ENCODE results near the gene RGS6.

The RGS6 gene

DNA sequence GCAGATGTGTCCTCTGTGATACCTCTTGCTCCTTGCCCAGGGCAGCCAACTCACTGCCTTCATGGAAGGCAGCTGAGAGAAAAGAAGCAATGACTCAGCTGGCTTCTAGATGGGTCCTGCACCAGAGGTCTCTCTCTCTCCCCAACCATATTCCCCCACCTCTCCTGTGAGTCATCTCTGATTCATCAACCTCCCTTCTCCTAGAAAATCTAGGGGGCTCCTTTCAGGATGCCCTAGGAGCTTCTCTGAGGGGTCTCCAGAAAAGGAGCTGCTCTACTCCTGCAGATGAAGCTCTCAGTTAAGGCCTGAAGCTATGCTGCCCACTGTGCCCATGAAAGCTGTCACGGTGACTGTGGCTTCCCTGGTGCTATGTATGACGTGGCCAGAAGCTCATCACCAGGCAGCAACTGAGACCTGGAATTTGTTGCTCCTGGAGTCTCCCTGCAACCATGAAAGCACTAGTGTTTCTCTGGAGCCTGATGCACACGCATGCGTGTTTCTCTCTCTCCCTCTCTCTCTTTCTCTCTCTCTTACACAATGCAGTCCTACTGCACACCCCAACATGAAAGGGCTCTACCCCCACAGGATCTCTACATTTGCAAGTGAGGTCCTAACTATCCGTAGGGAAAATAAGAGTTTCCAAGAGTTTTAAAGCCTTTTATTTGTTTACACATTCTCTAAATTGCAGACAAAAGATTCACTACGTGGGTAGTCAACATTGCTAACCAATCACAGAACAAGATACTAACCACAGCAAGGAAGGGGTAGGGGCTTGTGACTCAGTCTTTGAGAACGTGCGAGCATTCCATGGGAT, 676.4 kb downstream of the RGS6 start:
- TF ChIP-seq GATA2 (IDR thresholded peaks at IDR 0.05; ENCODE audit: low read depth, low read length): no peak
- TF ChIP-seq GATA3 (IDR thresholded peaks at IDR 0.05; ENCODE audit: low read depth, low read length): no peak

DNA sequence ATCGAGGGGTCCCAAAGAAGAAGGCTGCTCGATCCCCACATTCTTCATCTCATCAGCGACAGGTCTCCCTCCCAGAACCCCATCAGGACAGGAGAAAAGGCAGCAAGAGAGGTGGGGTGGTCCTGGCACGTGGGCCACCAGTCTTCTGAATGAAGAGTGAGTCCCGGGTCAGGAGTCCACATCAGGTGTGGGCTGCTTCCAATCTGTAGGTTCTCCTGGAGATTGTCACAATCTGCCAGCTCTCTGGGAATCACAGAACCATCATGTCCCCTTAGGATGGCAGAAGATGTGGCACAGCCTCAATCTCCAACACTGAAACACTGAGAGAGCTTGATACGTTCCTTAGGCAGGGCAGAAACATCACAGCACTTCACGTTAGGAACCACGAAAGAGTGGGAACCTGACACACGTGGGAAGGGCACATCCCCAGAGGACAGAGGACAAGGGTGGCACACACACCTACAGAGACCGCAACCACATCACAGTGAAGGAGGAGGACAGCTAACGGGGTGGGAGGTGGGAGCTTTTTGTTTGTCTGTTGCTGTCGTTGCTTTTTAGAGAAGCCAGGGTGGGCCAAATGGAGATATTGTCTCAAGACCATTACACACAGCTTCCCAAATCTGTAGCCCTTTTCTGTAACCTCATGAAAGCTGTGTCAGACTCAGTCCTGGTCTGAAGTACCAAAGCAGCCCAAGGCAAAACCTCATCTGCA, 677.1 kb downstream of the RGS6 start:
- TF ChIP-seq GATA2 (IDR thresholded peaks at IDR 0.05; ENCODE audit: low read depth, low read length) (no peak), GATA3 (IDR thresholded peaks at IDR 0.05; ENCODE audit: low read depth, low read length) (no peak)

DNA sequence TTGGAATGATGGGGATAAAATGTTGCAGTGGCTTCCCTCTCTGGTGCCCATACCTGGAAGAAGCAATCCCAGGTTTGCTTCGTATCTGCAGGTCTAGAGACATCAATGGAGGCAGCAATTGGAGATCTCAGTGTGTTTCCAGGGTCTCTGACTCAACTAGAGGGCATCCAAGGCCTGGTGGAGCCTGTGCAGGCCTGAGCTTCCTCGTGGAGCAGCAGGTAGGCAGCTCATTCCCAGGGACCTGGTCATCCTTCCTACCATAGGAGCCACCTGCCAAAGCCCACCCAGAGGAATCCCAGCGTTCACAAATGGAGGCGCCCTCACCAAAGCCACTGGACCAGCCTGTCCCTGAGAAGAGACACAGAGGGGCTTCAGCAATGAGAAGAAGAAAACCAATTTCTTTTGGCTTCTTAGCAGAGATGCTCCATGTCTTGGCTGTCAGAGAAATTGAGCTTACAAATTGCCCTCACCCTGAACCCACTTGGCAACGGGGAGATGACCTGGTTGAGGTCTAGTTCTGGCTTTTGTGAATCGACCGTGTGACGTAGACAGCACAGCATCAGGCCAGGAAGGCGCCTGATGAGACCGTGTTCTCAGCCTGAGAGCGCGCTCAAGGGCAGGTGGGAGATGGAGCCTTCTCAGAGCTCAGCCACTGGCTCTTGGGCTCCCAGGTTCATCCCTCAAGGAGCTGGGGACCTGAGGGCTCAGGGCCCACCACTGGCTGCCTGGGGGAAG, 678.0 kb downstream of the RGS6 start:
- no peak for TF ChIP-seq GATA2 (IDR thresholded peaks at IDR 0.05; ENCODE audit: low read depth, low read length)
- TF ChIP-seq GATA3 (IDR thresholded peaks at IDR 0.05; ENCODE audit: low read depth, low read length): no peak

DNA sequence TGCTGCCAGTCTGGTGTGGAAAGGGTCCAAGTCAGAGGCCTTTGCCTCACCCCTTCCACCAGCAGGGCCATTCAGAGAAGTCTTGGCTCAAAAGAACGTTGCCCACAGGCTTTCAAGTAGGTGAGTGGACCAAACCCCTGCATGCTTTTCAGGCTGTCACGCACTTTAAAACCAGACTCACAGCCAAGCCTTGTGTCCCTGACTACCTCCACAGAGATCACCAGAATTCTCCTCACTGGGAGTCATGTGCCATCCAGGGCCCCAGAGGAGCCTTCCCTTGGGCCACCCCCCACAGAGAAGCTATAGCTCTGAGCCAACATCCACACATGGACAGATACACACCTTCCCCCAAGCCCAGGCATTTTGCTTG, 678.6 kb downstream of the RGS6 start:
- TF ChIP-seq GATA3 (IDR thresholded peaks at IDR 0.05; ENCODE audit: low read depth, low read length) (no peak), GATA2 (IDR thresholded peaks at IDR 0.05; ENCODE audit: low read depth, low read length) (no peak)

DNA sequence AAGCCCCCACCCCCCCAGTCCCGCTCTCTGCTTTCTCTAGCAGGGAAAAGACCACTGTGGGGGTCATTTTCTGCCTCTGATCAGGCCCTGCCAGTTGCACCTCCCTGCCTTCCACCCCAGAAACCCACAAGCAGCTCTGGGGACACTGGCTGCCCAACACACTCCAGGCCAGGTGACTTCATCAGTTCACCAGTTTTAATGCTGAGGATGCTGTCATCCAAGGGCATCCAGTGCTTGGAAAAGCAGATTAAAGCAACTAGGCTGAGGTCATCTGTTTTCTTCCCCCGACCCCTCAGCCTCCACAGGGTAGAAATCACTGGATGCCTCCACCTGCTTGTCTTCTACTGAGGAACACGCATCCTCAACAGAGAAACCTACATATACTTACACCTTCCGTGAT, 679.3 kb downstream of the RGS6 start:
- TF ChIP-seq GATA3 (IDR thresholded peaks at IDR 0.05; ENCODE audit: low read depth, low read length) (no peak), GATA2 (IDR thresholded peaks at IDR 0.05; ENCODE audit: low read depth, low read length) (no peak)

DNA sequence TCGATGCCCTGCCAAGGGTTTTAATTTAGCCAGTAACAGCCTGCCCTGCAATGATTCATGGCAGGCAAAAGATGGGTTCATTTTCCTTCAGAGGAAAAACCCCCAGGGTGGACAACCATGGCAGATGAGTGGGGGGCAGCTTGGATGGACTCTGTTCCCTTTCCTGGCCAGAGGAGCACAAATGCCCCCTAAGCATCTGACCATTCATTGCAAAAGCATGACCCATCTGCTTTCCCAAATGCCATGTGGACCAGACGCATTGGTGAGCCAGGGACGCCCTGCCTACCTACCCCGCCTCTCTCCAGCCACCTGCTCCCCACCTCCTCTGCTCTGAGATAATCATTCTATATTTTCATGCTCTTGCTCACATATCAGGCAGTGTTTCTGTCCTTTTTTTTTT, 679.8 kb downstream of the RGS6 start:
- TF ChIP-seq GATA2 (IDR thresholded peaks at IDR 0.05; ENCODE audit: low read depth, low read length) (no peak), GATA3 (IDR thresholded peaks at IDR 0.05; ENCODE audit: low read depth, low read length) (no peak)

DNA sequence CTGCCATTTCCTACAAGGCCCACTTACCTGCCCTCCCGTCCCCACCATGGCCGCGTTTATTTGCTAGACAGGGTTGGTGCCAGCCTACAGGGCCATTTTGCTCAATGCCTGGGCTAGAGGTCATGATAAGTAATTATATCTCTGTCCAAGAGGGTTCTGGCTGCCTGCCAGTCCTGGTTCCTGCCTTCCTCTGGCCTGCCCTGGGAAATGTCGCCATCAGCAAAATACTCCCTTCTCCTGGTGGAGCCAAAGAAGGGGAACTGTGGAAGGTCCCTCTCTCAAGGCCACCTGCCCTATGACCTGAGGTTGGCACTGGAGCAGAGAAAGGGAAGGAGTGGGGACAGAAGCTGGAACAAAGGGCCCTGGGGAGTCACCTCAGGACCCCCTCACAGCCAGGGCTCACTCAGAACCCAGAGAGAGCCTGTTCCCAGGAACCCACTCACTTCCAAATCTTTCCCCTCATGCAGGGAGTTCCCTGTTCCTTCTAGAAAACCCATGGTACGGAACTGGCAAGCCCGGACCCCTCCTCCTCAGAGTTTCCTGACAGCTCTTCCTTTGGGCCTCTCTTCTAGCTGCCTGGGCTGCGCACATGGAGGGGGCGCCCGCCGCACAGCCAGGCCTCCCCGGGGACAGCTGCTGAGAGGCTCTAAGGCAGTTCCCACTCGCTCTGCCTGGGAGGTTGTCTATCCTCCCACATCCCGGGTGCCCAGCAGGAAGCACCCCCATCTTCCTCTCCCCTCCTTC, 681.2 kb downstream of the RGS6 start:
- no peak for TF ChIP-seq GATA2 (IDR thresholded peaks at IDR 0.05; ENCODE audit: low read depth, low read length)
- no peak for TF ChIP-seq GATA3 (IDR thresholded peaks at IDR 0.05; ENCODE audit: low read depth, low read length)

DNA sequence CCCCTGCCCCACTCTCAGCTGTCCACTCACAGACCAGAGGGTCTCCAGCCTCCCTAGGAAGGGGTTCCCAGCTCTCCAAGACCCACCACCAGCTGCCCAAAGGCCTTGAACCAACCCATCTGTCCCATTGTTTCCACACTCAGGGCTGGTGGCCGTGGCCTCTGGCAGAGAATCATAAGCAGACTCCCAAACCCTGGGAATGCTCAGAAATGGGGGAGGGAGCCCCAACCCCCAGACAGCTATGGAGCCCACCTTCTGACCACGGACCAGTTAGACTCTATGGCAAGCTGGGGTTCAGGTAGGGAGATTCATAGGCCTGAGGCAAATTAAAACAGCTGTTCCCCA, 681.7 kb downstream of the RGS6 start:
- TF ChIP-seq GATA3 (IDR thresholded peaks at IDR 0.05; ENCODE audit: low read depth, low read length) (no peak), GATA2 (IDR thresholded peaks at IDR 0.05; ENCODE audit: low read depth, low read length) (no peak)

DNA sequence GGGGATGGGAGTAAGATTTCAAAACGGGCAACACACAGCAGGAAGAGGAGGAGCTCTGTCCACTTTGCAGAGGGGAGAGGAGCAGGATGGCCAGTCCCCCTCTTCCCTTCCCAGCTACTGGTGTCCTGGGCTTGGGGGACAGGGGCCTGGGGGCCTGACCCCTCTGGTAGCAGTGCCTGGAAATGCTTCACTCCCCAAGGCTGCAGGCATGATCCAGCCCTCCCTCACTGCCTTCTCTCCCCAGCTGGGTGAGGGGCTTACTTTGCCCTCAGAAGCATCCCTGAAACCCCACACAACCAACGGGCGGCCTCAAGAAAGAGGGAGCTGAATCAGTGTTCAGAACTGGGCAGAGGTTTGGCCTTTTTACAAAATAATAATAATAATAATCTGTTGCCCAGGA, 682.1 kb downstream of the RGS6 start:
- no peak for TF ChIP-seq GATA3 (IDR thresholded peaks at IDR 0.05; ENCODE audit: low read depth, low read length)
- TF ChIP-seq GATA2 (IDR thresholded peaks at IDR 0.05; ENCODE audit: low read depth, low read length): no peak

DNA sequence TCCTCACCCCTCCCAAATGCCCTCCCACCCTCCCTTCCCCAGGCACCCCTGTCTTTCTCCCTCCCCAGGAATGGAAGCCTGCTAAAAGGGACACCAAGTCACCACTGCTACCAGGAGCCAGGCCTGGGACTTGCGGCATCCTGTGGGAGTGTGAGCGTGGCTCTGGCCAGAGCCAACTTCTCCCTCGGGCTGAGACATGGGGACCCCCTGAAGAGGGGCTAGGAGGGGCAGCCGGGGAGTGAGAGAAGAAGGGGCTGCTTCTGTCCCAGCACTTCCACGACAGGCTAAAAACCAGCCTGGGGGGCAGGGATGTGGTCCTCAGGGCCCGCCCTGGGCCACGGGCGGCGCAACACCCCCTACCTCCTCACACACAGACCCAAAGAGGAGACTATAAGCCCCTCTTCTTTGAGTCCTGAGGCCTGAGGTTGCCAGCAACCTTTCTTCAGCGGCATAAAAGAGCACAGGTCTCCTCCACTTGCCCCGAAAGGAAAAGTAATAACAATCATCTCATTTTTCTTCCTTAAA, 682.7 kb downstream of the RGS6 start:
- TF ChIP-seq GATA3 (IDR thresholded peaks at IDR 0.05; ENCODE audit: low read depth, low read length) (no peak), GATA2 (IDR thresholded peaks at IDR 0.05; ENCODE audit: low read depth, low read length) (no peak)

DNA sequence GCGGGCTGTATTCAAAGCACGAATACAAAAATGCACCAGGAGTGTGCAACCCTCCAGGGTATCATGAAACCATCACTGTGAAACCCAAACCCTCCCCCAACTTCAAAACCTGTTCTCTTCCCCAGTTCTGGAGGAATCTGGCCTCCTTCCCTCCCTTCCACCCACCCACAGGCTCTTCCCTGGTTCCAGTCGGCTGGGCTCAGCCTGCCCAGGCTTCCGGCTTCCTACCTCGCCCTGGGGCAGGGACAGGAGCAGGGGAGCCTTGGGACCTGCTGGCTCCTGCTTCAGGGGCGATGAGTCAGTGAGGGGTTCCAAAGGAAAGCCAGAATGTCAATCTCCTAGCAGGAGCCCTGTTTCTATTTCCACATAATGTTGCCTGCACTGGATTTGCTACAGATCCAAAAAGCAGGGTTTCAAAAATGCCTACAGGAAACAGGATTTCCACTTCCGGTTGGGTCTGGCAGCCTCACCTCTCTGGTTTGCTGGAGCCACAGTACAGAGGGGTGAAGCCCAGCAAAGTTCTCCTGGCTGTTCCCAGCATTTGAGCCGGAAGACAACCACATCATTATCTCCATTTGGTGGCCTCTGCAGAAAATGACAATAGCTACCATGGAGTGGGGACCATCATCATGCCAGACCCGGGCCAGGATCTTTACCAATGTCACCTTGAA, 683.4 kb downstream of the RGS6 start:
- no peak for TF ChIP-seq GATA2 (IDR thresholded peaks at IDR 0.05; ENCODE audit: low read depth, low read length)
- no peak for TF ChIP-seq GATA3 (IDR thresholded peaks at IDR 0.05; ENCODE audit: low read depth, low read length)
